ENCODE measurements around the gene NEURL1B. TPM values are rescaled to one million over a fixed set of nuclear protein-coding genes. Genes with fewer than 3 reads are reported as not detected.

NEURL1B gene
- total and polyA plus RNA-seq, 10 of the 15 experiments (the other 5 are each of a cell fraction or from before 2014, with no cell fraction given), result 0.04 to 0.28 (median 0.05) TPM; not detected in 4

GRCh38 chr5:172722327-172722815 lies 81.3 kb downstream of the NEURL1B start:
- Histone ChIP-seq H3K9ac (ENCODE audit: control insufficient read depth, insufficient read depth, low read length) (no peak overlapping the region), H4K20me1 (ENCODE audit: control insufficient read depth, insufficient read depth) (no peaks in the 10 kb centered on the region), H3K4me3 (no peak overlapping the region), H3K4me1 (ENCODE audit: control insufficient read depth, insufficient read depth, low read length) (no peaks in the 10 kb centered on the region), H3K9me3 (replicated peaks; ENCODE audit: control insufficient read depth, insufficient read depth, low read length) (no peaks in the 10 kb centered on the region; the same call in 2 of the 3 replicates), H3K79me2 (ENCODE audit: control insufficient read depth, insufficient read depth, low read length) (no peaks in the 10 kb centered on the region), H3K36me3 (ENCODE audit: control insufficient read depth in 2 of 2, insufficient read depth in 2 of 2, low read length in 1 of 2) (no peaks in the 10 kb centered on the region), H3K27ac (ENCODE audit: control insufficient read depth, insufficient read depth) (no peak overlapping the region), H3K4me2 (ENCODE audit: control insufficient read depth, insufficient read depth) (no peak overlapping the region), H2AFZ (ENCODE audit: control insufficient read depth, low read depth, low read length) (no peak overlapping the region), H3K27me3 (replicated peaks in 1 of 2; ENCODE audit: control insufficient read depth in 2 of 2, insufficient read depth in 2 of 2, low read length in 1 of 2) (no peaks in the 10 kb centered on the region; a peak in 2 of 4 replicates)
- ChIA-PET RAD21 (ENCODE audit: unreplicated experiment) (no interaction called here), SMC1A (ENCODE audit: uncharacterized antibody, unreplicated experiment) (no interaction called here), POLR2A (no interaction called here), CTCF (interaction anchor here (0.6 to 3.5 kb wide), 4 partner anchors 9 to 211 kb away, joined by 3 to 23 read pairs (median 6); no protein-coding TSS in a partner anchor)
- WGBS (ENCODE audit: insufficient coverage, insufficient replicate concordance, low lambda C conversion rate, missing lambda C conversion rate), result 53% methylated on average over 10 of the region's 12 CpGs
- ATAC-seq (no peak), FAIRE-seq (no peak), DNase-seq (ENCODE audit: low read depth, low spot score) (no peak)
- TF ChIP-seq SMARCA5 (IDR thresholded peaks at IDR 0.05) (no peak), YY1 (IDR thresholded peaks at IDR 0.05; ENCODE audit: low read depth, low read length) (no peak), EED (IDR thresholded peaks at IDR 0.05; ENCODE audit: low read depth) (no peak), SIN3A (IDR thresholded peaks at IDR 0.05; ENCODE audit: low read depth, low read length) (no peak), BCL11A (IDR thresholded peaks at IDR 0.05; ENCODE audit: low read depth, low read length) (no peak), HCFC1 (IDR thresholded peaks at IDR 0.05; ENCODE audit: low read length) (no peak)
- TF ChIP-seq, protein P1, sequence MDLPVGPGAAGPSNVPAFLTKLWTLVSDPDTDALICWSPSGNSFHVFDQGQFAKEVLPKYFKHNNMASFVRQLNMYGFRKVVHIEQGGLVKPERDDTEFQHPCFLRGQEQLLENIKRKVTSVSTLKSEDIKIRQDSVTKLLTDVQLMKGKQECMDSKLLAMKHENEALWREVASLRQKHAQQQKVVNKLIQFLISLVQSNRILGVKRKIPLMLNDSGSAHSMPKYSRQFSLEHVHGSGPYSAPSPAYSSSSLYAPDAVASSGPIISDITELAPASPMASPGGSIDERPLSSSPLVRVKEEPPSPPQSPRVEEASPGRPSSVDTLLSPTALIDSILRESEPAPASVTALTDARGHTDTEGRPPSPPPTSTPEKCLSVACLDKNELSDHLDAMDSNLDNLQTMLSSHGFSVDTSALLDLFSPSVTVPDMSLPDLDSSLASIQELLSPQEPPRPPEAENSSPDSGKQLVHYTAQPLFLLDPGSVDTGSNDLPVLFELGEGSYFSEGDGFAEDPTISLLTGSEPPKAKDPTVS (IDR thresholded peaks at IDR 0.05; ENCODE audit: low read depth, low read length), result no peak
- BruUV-seq (replicated peaks), result no TSS peak
- intact Hi-C loops (cut with micrococcal nuclease; ENCODE audit: unreplicated experiment) (no loop called here), in situ Hi-C loops (cut with MboI) (no loop called here)

DNA sequence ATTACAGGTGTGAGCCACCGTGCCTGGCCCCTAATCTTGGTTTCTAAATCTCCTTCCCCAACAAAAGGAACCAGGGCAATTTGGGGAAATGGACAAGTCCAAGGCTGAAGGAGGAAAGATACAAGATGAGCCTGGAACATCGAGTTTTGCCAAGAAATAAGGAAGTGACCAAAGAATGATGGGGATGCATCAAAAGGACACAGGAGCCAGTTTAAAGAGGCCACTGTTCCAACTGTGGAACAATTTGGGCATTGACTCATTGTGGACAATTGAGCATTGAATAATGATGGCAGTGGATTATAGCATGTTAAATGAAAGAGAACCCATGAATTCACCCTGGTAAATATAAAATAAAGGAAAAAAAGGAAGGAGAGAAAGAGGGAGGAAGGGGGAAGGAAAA lies 82.4 kb downstream of the NEURL1B start:
- POLR2A ChIA-PET, result no interaction called here
- intact Hi-C loops (cut with micrococcal nuclease; ENCODE audit: unreplicated experiment) (no loop called here), in situ Hi-C loops (cut with MboI) (no loop called here)
- H3K9me3 ChIP-seq (replicated peaks; ENCODE audit: control insufficient read depth, insufficient read depth, low read length), result no peaks in the 10 kb centered on the region; the same call in 2 of the 3 replicates
- no peaks in the 10 kb centered on the region for H4K20me1 ChIP-seq (ENCODE audit: control insufficient read depth, insufficient read depth)
- H2AFZ ChIP-seq (ENCODE audit: control insufficient read depth, low read depth, low read length), result no peak overlapping the region
- H3K4me1 ChIP-seq (ENCODE audit: control insufficient read depth, insufficient read depth, low read length), result no peaks in the 10 kb centered on the region
- H3K27me3 ChIP-seq (replicated peaks in 1 of 2; ENCODE audit: control insufficient read depth in 2 of 2, insufficient read depth in 2 of 2, low read length in 1 of 2), result no peaks in the 10 kb centered on the region; a peak in 2 of 4 replicates
- no peak overlapping the region for H3K4me2 ChIP-seq (ENCODE audit: control insufficient read depth, insufficient read depth)
- no peaks in the 10 kb centered on the region for H3K36me3 ChIP-seq (ENCODE audit: control insufficient read depth in 2 of 2, insufficient read depth in 2 of 2, low read length in 1 of 2)
- RAD21 ChIA-PET (ENCODE audit: unreplicated experiment), result no interaction called here
- no peak for DNase-seq (ENCODE audit: low read depth, low spot score)
- H3K79me2 ChIP-seq (ENCODE audit: control insufficient read depth, insufficient read depth, low read length), result no peaks in the 10 kb centered on the region
- H3K4me3 ChIP-seq, result no peak overlapping the region
- BruUV-seq (replicated peaks), result no TSS peak
- no peak overlapping the region for H3K9ac ChIP-seq (ENCODE audit: control insufficient read depth, insufficient read depth, low read length)
- ATAC-seq, result no peak
- 0% methylated on average over 2 of the region's 2 CpGs for WGBS (ENCODE audit: insufficient coverage, insufficient replicate concordance, low lambda C conversion rate, missing lambda C conversion rate)
- SMC1A ChIA-PET (ENCODE audit: uncharacterized antibody, unreplicated experiment), result interaction anchor here (0.6 to 1.1 kb wide), 4 partner anchors 10 to 238 kb away, joined by 3 to 4 read pairs (median 3); no protein-coding TSS in a partner anchor
- FAIRE-seq, result no peak
- no peak overlapping the region for H3K27ac ChIP-seq (ENCODE audit: control insufficient read depth, insufficient read depth)
- CTCF ChIA-PET, result interaction anchor here (1.3 to 3.5 kb wide), 3 partner anchors 10 to 209 kb away, joined by 3 to 23 read pairs (median 8); no protein-coding TSS in a partner anchor
- TF ChIP-seq SPI1 (IDR thresholded peaks at IDR 0.05; ENCODE audit: borderline replicate concordance, insufficient read depth, low read depth, low read length), result no peak
- TF ChIP-seq FOXM1 (IDR thresholded peaks at IDR 0.05; ENCODE audit: low read depth, low read length), result no peak
- no peak for TF ChIP-seq CUX1 (IDR thresholded peaks at IDR 0.05; ENCODE audit: insufficient replicate concordance, low read depth, low read length)
